KOPT-K1 (cell line): ENCODE data around the gene FKBP11.

Experiments used
- H3K27ac ChIP-seq: fragments of 200-600 bp; sonication (generic); 2 replicates; pipeline ENCODE4 v1.5.1; 2016; ENCODE audit warnings: antibody characterized with exemption, mild to moderate bottlenecking, low read depth, low read length; ENCODE audit not compliant: poor library complexity, severe bottlenecking
- H3K36me3 ChIP-seq: fragments of 200-600 bp; sonication (generic); 2 replicates; pipeline ENCODE4 v1.5.1; 2017; ENCODE audit warnings: antibody characterized with exemption, mild to moderate bottlenecking, low read length, moderate library complexity; ENCODE audit not compliant: insufficient read depth
- H3K9me3 ChIP-seq: fragments of 200-600 bp; sonication (generic); 2 replicates; pipeline ENCODE4 v1.5.1; 2017; ENCODE audit warnings: antibody characterized with exemption, low read length, mild to moderate bottlenecking; ENCODE audit not compliant: insufficient read depth, poor library complexity, severe bottlenecking

The FKBP11 gene

DNA sequence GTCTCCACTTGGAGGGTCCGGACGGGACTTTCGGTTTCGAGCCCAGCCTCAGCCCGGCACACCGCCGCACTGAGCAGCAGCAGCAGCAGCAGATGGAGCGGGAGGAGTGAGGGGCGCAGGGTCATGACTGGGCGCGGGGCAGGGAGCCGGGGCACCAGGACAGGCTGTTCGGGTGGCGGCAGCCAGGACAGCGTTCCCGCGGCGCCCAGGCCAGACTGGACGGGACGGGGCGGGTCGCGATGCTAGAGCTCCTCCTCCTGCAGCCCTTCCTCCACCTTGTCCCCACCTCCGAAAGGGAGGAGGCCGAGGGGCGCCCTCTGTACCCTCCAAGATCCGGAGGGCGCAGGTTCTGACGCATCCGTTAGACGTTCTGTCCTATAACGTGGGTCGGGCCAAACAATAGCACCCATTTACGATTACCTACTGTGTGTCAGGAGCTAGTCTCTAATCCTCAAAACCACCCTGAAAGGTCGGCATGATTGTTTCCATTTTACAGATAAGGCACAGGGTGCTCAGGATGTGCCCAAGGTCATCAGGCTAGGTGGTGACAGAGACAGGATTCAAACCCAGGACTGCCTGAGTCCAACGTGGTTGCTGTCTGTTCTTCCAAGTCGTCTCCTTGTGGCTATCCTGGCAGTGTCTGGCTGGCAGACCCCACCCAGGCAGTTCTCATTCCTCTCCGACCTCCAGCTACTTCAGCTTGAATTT lies at the start of gene FKBP11:
TSS of gene FKBP11 (minus strand) at position 189 of the 708 bp plus-strand sequence. CDS start at position 125, 64 bp downstream.
- Histone ChIP-seq H3K27ac (peak within 1 kb of the TSS; percentile 72), H3K36me3 (peaks cover 23% of the 10 kb centered on the region), H3K9me3 (no peaks in the 10 kb centered on the region)

DNA sequence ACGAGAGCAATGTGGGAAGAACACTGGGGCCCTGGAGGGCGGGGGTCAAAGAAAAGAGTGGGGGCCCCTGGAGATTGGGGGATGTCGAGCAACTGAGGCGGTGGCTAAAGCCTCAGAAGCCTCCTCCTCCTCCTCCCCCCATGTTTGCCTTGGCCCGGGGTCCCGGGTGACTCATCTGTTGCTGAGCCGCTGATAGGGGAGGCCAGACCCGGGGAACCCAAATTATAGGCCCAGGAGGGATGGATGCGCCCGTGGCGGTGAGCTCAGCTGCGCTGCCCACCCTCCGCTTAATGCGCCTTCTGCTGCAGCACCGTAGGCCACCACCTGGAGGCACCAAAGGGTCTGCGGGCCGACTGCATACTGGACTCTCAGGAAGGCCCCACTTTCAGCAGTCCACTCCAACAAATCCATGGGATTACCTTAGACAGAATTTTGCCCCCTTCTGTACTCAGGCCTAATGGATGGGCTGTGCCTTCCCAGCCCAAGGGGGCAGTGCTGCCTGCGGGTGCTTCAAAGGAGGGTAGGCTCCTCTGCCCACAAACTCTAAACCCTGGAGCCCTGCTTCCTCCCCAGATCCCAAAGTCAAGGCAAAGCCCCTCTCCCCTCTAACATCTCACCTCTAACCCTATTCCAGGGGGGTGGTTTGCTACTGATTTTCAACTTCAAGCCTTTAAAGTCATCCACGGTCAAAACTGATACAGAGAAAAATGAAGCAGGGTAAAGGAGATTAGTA lies 48.8 kb upstream of the FKBP11 start:
- Histone ChIP-seq H3K36me3 (no peaks in the 10 kb centered on the region), H3K9me3 (no peaks in the 10 kb centered on the region), H3K27ac (no peak overlapping the region)

DNA sequence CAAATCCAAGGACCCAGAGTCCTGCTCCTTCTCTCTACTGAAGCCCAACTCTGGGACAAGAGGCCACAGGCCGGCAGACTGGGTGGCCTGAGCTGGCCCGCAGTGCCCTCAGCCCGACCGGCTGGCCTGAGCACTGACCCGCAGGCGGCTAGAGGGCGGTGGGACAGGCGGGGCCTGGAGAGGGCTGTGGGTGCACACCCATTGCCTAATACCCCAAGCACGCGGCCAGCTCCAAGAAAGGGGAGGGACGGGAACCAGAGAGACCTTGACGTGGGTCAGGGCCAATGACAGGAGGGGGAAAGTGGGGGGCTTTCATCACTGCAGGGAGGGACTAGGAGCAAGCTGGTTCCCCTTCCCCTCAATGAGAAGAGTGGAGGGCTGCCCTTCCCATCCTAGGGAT lies 48.2 kb upstream of the FKBP11 start:
- H3K27ac ChIP-seq: no peak overlapping the region
- no peaks in the 10 kb centered on the region for H3K36me3 ChIP-seq
- no peaks in the 10 kb centered on the region for H3K9me3 ChIP-seq

GRCh38 chr12:48972952-48973483 lies 47.7 kb upstream of the FKBP11 start:
- no peaks in the 10 kb centered on the region for H3K36me3 ChIP-seq
- H3K27ac ChIP-seq: no peak overlapping the region
- no peaks in the 10 kb centered on the region for H3K9me3 ChIP-seq

- H3K36me3 ChIP-seq: no peaks in the 10 kb centered on the region
- no peak overlapping the region for H3K27ac ChIP-seq
- H3K9me3 ChIP-seq: no peaks in the 10 kb centered on the region
These were observed 47.1 kb upstream of the FKBP11 start for GRCh38 chr12:48972213-48972951.

DNA sequence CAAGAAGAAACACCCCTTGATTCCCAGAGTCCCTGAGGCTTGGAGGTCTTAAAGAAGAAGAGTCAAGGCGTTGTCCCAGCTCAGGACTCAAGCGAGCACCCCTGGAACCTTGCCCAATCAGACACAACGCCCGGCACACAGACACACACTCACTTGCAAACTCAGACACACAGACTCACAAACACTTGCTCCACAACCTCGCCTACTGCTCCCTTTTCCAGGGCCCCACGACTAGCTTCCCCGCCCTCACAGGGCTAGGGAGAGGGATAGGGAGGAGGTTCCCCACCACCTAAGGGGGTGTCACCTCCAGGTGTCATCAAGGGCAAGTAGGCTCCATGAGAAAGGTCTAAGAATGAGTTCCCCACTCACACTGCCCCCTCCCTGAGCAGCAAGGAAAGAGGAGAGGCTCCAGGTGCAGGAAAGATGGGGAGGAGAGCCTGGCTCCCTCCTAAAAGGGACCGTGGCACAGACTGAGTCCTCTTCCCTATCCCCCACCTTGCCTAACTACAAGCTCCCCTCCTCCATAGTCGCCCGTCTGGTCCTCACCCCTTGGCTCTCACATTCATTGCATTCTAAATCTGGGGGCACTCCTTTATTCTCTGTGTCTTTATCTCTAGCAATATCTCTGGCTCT lies 45.5 kb upstream of the FKBP11 start:
- Histone ChIP-seq H3K36me3 (no peaks in the 10 kb centered on the region), H3K9me3 (no peaks in the 10 kb centered on the region), H3K27ac (no peak overlapping the region)

DNA sequence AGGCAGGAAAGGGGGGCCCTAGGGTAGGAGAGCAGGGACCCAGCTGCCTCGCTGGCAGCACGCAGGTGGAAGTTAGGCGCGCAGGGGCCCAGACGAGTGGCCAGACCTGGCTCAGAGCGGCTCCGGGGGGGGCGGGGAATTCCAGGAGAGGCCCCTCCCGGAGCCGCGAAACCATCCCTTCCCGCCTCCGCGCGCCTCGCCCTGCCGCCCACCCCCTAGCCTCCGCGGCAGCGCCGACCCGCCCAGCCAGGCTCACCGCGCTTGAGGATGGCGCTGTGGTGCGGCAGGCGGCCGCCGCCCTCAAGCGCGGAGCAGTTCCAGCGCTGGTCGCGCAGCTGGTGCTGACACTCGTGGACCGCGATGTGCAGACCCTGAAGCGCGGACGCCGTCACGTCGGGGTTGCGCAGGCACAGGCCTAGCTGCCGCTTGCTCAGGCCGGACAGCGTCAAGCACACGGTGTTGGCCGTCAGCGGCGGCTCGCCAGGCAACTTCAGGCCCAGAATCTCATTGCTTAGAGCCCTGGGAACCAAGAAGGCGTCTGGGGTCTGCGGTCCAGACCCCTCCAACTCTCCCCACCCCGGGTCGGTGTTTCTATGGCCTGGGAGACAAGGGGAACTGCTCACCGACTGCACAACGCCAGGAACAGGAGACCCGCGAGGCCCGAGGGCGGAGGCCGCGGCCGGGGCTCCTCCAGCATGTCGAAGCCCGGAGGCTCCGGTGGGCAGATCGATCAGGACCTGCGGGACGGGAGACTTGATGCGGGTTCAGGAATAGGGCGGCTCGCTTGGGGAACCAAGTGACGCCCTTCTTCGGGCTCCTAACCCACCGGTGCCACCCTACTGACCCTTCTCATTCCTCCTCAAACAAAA lies 44.8 kb upstream of the FKBP11 start:
- no peaks in the 10 kb centered on the region for H3K9me3 ChIP-seq
- H3K36me3 ChIP-seq: no peaks in the 10 kb centered on the region
- H3K27ac ChIP-seq: no peak overlapping the region

DNA sequence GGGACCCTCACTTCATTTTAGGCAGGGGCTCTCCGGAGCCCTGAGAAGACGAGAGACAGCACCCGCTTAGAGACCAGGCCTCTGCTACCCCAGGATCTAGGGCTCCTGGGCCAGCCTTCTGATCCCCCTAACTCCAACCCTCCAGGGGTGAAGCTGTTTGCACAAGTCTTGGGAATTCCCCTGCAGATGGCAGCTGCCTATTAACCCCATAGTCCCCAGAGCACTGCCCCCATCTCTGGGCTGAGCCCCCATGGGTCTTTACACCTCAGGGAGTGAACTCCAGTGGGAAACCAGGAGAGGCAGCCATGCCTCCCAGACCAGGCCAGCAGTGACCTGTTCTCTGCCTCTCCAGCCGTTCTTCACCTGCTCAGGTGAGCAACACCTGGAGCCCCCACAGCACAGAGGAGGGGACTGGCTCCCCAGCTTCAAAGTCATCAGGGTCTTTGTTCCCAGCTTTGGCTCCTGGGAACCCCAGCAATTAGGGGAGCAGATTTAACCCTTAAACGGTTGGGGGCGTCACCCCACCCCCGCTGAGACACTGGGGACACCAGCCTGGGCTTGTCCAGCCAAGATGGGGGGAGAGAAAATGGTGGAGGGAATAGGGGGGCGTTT lies 44.0 kb upstream of the FKBP11 start:
- Histone ChIP-seq H3K36me3 (no peaks in the 10 kb centered on the region), H3K27ac (no peak overlapping the region), H3K9me3 (no peaks in the 10 kb centered on the region)

- Histone ChIP-seq H3K9me3 (no peaks in the 10 kb centered on the region), H3K36me3 (no peaks in the 10 kb centered on the region), H3K27ac (no peak overlapping the region)
These were observed 43.2 kb upstream of the FKBP11 start for GRCh38 chr12:48968467-48968866.

GRCh38 chr12:48967991-48968390 lies 42.7 kb upstream of the FKBP11 start:
- H3K27ac ChIP-seq: no peak overlapping the region
- H3K36me3 ChIP-seq: no peaks in the 10 kb centered on the region
- no peaks in the 10 kb centered on the region for H3K9me3 ChIP-seq

- no peaks in the 10 kb centered on the region for H3K36me3 ChIP-seq
- H3K9me3 ChIP-seq: no peaks in the 10 kb centered on the region
- H3K27ac ChIP-seq: no peak overlapping the region
These were observed 41.0 kb upstream of the FKBP11 start for GRCh38 chr12:48966177-48966895.

DNA sequence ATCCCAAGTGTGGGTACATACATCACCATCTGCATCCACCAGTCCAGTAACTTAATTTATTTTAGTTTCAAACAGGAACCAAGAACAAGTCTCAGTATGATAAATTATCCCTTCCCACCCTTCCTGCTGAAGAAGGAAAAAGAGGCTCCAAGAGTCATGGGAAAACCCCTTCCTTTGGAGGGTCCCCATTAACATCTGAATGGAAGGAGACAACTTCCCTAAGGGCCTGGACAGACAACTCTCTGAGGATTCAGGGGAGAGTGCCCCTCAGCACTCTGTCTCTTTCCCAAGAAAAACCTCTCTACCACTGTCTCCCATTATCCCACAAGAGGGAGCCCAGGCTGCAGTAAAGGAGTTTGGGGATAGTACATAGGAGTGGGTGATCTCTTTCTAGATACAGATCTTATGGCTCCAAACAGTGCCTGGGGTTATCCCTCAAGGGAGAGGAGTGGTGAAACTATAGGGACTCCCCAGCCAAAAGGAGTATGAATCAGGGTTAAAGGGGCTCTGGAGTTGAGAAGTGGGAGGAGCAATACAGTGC lies 40.1 kb upstream of the FKBP11 start:
- Histone ChIP-seq H3K27ac (no peak overlapping the region), H3K36me3 (no peaks in the 10 kb centered on the region), H3K9me3 (no peaks in the 10 kb centered on the region)

GRCh38 chr12:48961801-48962200 lies 36.5 kb upstream of the FKBP11 start:
- no peaks in the 10 kb centered on the region for H3K36me3 ChIP-seq
- H3K9me3 ChIP-seq: no peaks in the 10 kb centered on the region
- H3K27ac ChIP-seq: no peak overlapping the region
